Limb (tissue), 2 donors: Measurements from ENCODE around the gene EBLN2.
"Not testable (repeated sequence)": the region's sequence is repeated elsewhere in the genome, so short reads cannot be mapped to it uniquely, and the experiment has no call there.

Experiments
- DNase-seq, 2 donors: peaks; one replicate each; pipeline ENCODE4 v3.0.0-alpha.2; 2016; ENCODE audit errors: extremely low spot score in 2 of 2

Gene EBLN2

GRCh38 chr3:73060302-73060723, 1.1 kb upstream of the EBLN2 start:
- DNase-seq, result no peak

GRCh38 chr3:73066243-73066642, 4.8 kb downstream of the EBLN2 start:
- DNase-seq, result not testable (repeated sequence)

GRCh38 chr3:73068419-73068818, 7.0 kb downstream of the EBLN2 start:
- no peak for DNase-seq

- no peak for DNase-seq
Measured at GRCh38 chr3:73069187-73069586, 7.7 kb downstream of the EBLN2 start.

GRCh38 chr3:73069775-73070444, 8.5 kb downstream of the EBLN2 start:
- DNase-seq, result no peak

GRCh38 chr3:73070675-73071575, 9.5 kb downstream of the EBLN2 start:
- DNase-seq, result no peak

- DNase-seq, result no peak
Measured at GRCh38 chr3:73071952-73072351, 10.5 kb downstream of the EBLN2 start.

- no peak for DNase-seq
Measured at GRCh38 chr3:73072634-73073033, 11.2 kb downstream of the EBLN2 start.

GRCh38 chr3:73073091-73073707, 11.7 kb downstream of the EBLN2 start:
- no peak for DNase-seq

GRCh38 chr3:73074781-73075180, 13.3 kb downstream of the EBLN2 start:
- DNase-seq, result no peak

GRCh38 chr3:73080216-73080966, 18.9 kb downstream of the EBLN2 start:
- DNase-seq, result no peak

- DNase-seq, result no peak
Measured at GRCh38 chr3:73081140-73081539, 19.7 kb downstream of the EBLN2 start.

GRCh38 chr3:73084170-73084569, 22.7 kb downstream of the EBLN2 start:
- DNase-seq, result no peak

- DNase-seq, result peak; percentile 70 to 76
Measured at GRCh38 chr3:73086071-73086494, 24.6 kb downstream of the EBLN2 start.

- DNase-seq, result no peak
Measured at GRCh38 chr3:73094129-73094528, 32.7 kb downstream of the EBLN2 start.

- DNase-seq, result no peak
Measured at GRCh38 chr3:73094951-73095350, 33.5 kb downstream of the EBLN2 start.

GRCh38 chr3:73096169-73096568, 34.7 kb downstream of the EBLN2 start:
- no peak for DNase-seq

- no peak for DNase-seq
Measured at GRCh38 chr3:73098026-73098425, 36.6 kb downstream of the EBLN2 start.

- DNase-seq, result no peak
Measured at GRCh38 chr3:73098873-73099272, 37.4 kb downstream of the EBLN2 start.

GRCh38 chr3:73100741-73101559, 39.5 kb downstream of the EBLN2 start:
- peak; percentile 88 to 90 for DNase-seq

- DNase-seq, result no peak
Measured at GRCh38 chr3:73101881-73102280, 40.4 kb downstream of the EBLN2 start.
